Ascending aorta (tissue), 2 donors: Measurements from ENCODE around the gene ADAM15. TPM values are rescaled to one million over a fixed set of nuclear protein-coding genes. Genes with fewer than 3 reads are reported as not detected.

Experiments
- DNase-seq, 2 donors: peaks; one replicate each; pipeline ENCODE4 v3.0.0-alpha.2; 2019; ENCODE audit warnings: low spot score in 2 of 2
- H3K27ac ChIP-seq, 2 donors: fragments of 200-600 bp; sonication (generic); one replicate each; pipeline ENCODE4 v1.5.1; 2016 to 2017; ENCODE audit warnings: mild to moderate bottlenecking in 1 of 2
- H3K27me3 ChIP-seq: fragments of 200-600 bp; sonication (generic); one replicate; pipeline ENCODE4 v1.5.1; 2017
- H3K36me3 ChIP-seq, 2 donors: fragments of 200-600 bp; sonication (generic); one replicate each; pipeline ENCODE4 v1.5.1; 2016
- H3K4me1 ChIP-seq, 2 donors: fragments of 200-600 bp; sonication (generic); one replicate each; pipeline ENCODE4 v1.5.1; 2016 to 2017; ENCODE audit warnings: mild to moderate bottlenecking in 1 of 2
- H3K4me3 ChIP-seq, 2 donors: fragments of 200-600 bp; sonication (generic); one replicate each; pipeline ENCODE4 v1.5.1; 2016 to 2017; ENCODE audit warnings: mild to moderate bottlenecking in 1 of 2
- H3K9me3 ChIP-seq, 2 donors: fragments of 200-600 bp; sonication (generic); one replicate each; pipeline ENCODE4 v1.5.1; 2016
- intact Hi-C: fragments of 100-400 bp; cut with DNase I; formaldehyde crosslinking; loops from one replicate; pipeline ENCODE4 v1.15.1; 2023
- total RNA-seq: library from RNA; depleted of rRNA; stranded (reverse); fragments of >200 nt; gene quantifications from one replicate; pipeline ENCODE4 v1.1.0, GENCODE V29; 2016
- TF ChIP-seq, protein P1 (sequence below), 3 experiments: fragments of 200-600 bp in 2 of 3; fragments of 450-650 bp in 1 of 3; sonication (generic) in 2 of 3; IDR thresholded peaks; one replicate each; pipeline ENCODE4 v1.5.1; 2016 to 2019; ENCODE audit warnings: antibody characterized with exemption in 3 of 3, mild to moderate bottlenecking in 1 of 3, moderate library complexity in 1 of 3

The ADAM15 gene
- total RNA-seq, 1 donor from 2014 or later, result 610 TPM

DNA sequence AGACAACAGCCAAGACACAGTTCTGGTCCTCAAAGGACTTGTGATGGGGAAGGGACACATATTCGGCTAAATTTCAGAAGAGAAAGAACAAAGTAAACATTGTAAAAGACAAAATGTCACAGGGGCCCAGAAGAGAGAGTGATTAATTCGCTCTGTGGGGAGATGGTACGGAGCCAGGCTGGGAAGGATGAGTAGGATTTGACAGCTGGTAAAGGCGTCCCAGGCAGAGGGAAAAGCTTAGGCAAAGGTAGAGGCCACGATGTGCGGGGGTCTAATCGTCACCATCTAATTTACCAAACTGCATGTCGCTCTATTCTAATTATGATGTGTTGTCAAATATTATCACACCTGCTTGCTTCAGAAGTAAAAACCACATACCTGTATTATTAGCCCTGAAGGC is 59.3 kb downstream of the ADAM15 start:
- H3K4me3 ChIP-seq, result no peak overlapping the region
- no peak for DNase-seq
- intact Hi-C loops, result no loop called here
- no peaks in the 10 kb centered on the region for H3K4me1 ChIP-seq
- H3K36me3 ChIP-seq, result no peaks in the 10 kb centered on the region
- no peaks in the 10 kb centered on the region for H3K27me3 ChIP-seq
- no peak overlapping the region for H3K27ac ChIP-seq
- TF ChIP-seq, protein P1, sequence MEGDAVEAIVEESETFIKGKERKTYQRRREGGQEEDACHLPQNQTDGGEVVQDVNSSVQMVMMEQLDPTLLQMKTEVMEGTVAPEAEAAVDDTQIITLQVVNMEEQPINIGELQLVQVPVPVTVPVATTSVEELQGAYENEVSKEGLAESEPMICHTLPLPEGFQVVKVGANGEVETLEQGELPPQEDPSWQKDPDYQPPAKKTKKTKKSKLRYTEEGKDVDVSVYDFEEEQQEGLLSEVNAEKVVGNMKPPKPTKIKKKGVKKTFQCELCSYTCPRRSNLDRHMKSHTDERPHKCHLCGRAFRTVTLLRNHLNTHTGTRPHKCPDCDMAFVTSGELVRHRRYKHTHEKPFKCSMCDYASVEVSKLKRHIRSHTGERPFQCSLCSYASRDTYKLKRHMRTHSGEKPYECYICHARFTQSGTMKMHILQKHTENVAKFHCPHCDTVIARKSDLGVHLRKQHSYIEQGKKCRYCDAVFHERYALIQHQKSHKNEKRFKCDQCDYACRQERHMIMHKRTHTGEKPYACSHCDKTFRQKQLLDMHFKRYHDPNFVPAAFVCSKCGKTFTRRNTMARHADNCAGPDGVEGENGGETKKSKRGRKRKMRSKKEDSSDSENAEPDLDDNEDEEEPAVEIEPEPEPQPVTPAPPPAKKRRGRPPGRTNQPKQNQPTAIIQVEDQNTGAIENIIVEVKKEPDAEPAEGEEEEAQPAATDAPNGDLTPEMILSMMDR (IDR thresholded peaks at IDR 0.05), result no peak
- no peaks in the 10 kb centered on the region for H3K9me3 ChIP-seq

DNA sequence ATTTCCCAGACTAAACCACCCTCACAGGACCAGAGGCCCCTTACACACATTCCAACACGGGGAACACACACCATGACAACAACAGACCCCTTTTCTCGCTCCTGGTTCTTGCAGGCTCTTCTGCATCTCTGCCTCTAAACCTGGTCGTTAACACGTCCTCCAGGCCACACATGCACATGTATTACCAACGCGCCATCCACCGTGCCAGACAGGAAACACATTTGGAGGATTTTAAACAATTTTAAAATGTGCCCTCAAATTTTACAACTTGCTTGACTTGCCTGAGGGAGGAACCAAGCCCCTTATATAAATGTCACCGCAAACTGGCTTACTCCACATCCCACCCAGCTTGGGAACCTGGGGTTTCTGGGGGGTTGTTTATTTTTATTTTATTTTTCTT is 59.7 kb downstream of the ADAM15 start:
- intact Hi-C loops, result no loop called here
- Histone ChIP-seq H3K27ac (no peak overlapping the region), H3K36me3 (no peaks in the 10 kb centered on the region), H3K27me3 (no peaks in the 10 kb centered on the region), H3K4me1 (no peaks in the 10 kb centered on the region), H3K9me3 (no peaks in the 10 kb centered on the region), H3K4me3 (no peak overlapping the region)
- TF ChIP-seq, protein P1 (IDR thresholded peaks at IDR 0.05), result no peak
- no peak for DNase-seq

Other genes starting within 250 kb of the ADAM15 start
- 24.6 TPM for gene KCNN3, start 181.0 kb upstream of the ADAM15 start, total RNA-seq
- gene PMVK, start 114.6 kb upstream of the ADAM15 start, total RNA-seq, result 9.6 TPM
- gene PBXIP1, start 95.2 kb upstream of the ADAM15 start, total RNA-seq, result 70.0 TPM
- gene PYGO2, start 89.5 kb upstream of the ADAM15 start, total RNA-seq, result 48.7 TPM
- 211 TPM for gene SHC1, start 80.6 kb upstream of the ADAM15 start, total RNA-seq
- gene CKS1B, start 76.6 kb upstream of the ADAM15 start, total RNA-seq, result 40.4 TPM
- gene FLAD1, start 68.0 kb upstream of the ADAM15 start, total RNA-seq, result 31.2 TPM
- not detected for gene LENEP, start 57.7 kb upstream of the ADAM15 start, total RNA-seq
- gene ZBTB7B, start 48.5 kb upstream of the ADAM15 start, total RNA-seq, result 83.1 TPM
- gene DCST2, start 17.5 kb upstream of the ADAM15 start, total RNA-seq, result 0.64 TPM
- gene DCST1, start 17.5 kb upstream of the ADAM15 start, total RNA-seq, result not detected
- gene EFNA4, start 12.4 kb downstream of the ADAM15 start, total RNA-seq, result 11.2 TPM
- gene EFNA3, start 27.5 kb downstream of the ADAM15 start, total RNA-seq, result 1.5 TPM
- 66.7 TPM for gene EFNA1, start 76.6 kb downstream of the ADAM15 start, total RNA-seq
- 9.4 TPM for gene SLC50A1, start 84.5 kb downstream of the ADAM15 start, total RNA-seq
- gene DPM3, start 89.2 kb downstream of the ADAM15 start, total RNA-seq, result 78.2 TPM
- gene KRTCAP2, start 122.0 kb downstream of the ADAM15 start, total RNA-seq, result 146 TPM
- not detected for gene TRIM46, start 122.5 kb downstream of the ADAM15 start, total RNA-seq
- 40.3 TPM for gene THBS3, start 156.6 kb downstream of the ADAM15 start, total RNA-seq
- gene MTX1, start 157.4 kb downstream of the ADAM15 start, total RNA-seq, result 23.9 TPM
- 34.5 TPM for gene ENTREP3, start 204.2 kb downstream of the ADAM15 start, total RNA-seq
- gene SCAMP3, start 211.0 kb downstream of the ADAM15 start, total RNA-seq, result 63.6 TPM
- gene CLK2, start 222.2 kb downstream of the ADAM15 start, total RNA-seq, result 32.1 TPM
- 2.6 TPM for gene HCN3, start 226.1 kb downstream of the ADAM15 start, total RNA-seq